GM19328 (cell line): ENCODE results near the gene CST4.
"Not testable (repeated sequence)": the region's sequence is repeated elsewhere in the genome, so short reads cannot be mapped to it uniquely, and the experiment has no call there.

Source experiments
- ATAC-seq: cut with Tn5 transposase; IDR thresholded peaks from one replicate; pipeline ENCODE4 v1.9.1; 2021; ENCODE audit warnings: mild to moderate bottlenecking, moderate library complexity; ENCODE audit not compliant: unreplicated experiment

CST4 gene, protein sequence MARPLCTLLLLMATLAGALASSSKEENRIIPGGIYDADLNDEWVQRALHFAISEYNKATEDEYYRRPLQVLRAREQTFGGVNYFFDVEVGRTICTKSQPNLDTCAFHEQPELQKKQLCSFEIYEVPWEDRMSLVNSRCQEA

GRCh38 chr20:23688684-23689398 is at the start of gene CST4:
Gene CST4, minus strand, starts transcription at chr20:23689038. Its CDS starts 69 bp downstream, at chr20:23688969.
- not testable (repeated sequence) for ATAC-seq

DNA sequence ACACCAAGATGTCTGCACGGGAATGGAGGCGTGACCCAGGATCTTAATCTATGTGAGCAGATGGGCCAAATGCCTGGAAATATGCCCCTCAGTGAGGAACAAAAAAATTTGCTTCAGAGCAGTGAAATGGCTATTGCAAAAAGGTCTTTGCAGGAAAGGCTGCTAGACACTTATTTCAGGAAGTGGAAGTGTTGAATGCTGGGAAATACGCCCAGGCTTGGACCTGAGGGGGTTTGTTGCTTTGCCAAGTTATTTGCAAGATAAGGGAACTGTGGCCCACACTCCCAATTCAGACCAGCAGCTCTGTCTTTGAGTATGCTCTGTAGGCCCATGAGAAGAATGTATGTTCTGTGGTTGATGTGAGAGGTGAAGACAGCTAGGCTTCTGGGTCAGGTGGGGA is 46.6 kb upstream of the CST4 start:
- not testable (repeated sequence) for ATAC-seq

DNA sequence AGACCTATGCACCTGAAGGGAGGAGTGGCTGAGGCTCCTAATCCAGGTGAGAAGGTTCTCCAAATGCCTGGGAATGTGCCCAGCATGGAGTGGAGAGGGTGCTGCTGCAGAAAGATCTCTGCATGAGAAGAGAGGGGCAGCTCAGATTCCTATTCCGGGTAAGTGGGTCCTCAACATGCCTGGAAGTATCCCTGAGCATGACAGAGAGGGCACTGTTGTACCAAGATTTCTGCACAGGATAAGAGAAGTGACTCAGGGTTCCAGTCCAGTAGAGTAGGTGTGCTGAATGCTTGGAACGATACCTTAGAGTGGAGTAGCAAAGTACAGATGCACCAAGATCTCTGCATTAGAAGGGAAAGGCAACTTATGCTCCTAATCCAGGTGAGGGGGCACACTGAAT is 46.1 kb upstream of the CST4 start:
- ATAC-seq, result not testable (repeated sequence)

GRCh38 chr20:23734440-23734839 is 45.6 kb upstream of the CST4 start:
- ATAC-seq, result not testable (repeated sequence)

- no peak for ATAC-seq
Observed at GRCh38 chr20:23727016-23727415, 38.2 kb upstream of the CST4 start.

- ATAC-seq, result no peak
Observed at GRCh38 chr20:23725102-23725501, 36.3 kb upstream of the CST4 start.

- ATAC-seq, result peak; percentile 69
Observed at GRCh38 chr20:23723659-23724307, 34.9 kb upstream of the CST4 start.

GRCh38 chr20:23722851-23723250 is 34.0 kb upstream of the CST4 start:
- ATAC-seq, result not testable (repeated sequence)

DNA sequence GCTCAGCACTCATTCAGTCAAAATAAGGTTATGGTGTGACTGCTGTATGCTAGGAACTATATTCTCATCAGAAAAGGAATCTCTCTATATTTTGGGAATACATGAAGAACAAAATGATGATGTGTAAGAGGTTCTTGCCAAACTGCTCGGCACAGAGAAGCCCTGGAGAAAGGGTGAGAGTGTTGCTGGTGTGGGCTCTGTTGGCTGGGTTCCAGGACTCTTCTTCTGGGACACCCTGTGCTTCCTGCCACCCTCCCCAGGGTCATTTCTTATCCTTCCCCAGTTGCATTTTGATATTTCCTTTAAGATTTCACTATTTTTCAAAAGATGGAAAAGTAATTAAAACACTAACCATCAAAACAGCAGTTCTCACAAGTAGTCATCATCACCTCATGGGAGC is 33.1 kb upstream of the CST4 start:
- no peak for ATAC-seq

- ATAC-seq, result not testable (repeated sequence)
Observed at GRCh38 chr20:23719351-23719750, 30.5 kb upstream of the CST4 start.

DNA sequence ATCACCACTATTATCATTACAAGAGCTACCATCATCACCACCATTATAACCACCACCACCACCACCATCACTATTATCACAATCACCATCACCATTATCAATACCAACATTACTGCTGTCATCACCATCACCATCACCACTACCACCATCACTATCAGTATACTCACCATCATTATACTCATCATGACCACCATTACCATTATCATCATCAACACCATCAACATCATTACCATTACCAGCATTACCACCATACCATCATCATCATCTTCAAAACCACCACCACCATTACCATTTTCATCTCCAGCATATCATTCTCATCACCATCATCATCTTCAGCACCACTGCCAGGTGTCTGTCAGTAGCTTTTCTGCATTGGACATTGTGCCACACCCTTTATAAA is 22.9 kb upstream of the CST4 start:
- not testable (repeated sequence) for ATAC-seq

DNA sequence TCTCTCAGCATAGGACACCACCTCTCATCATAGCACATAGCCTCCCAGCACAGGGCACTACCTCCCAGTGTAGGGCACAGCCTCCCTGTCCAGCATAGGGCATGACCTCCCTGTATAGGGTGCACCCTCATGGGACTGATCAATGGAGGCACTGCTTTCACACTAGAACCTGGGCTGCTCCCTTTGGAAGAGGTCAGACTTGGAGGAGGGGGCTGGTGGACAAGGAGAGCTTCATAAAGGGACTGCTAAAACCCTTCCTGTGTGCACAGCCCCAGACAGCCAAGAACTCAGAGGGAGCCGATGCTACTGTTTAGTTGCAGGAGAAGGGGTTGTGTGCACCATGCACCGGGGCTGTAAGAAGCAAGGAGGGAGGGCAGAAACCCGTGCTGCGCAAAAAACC is 21.9 kb upstream of the CST4 start:
- no peak for ATAC-seq

- no peak for ATAC-seq
Observed at GRCh38 chr20:23705895-23706294, 17.1 kb upstream of the CST4 start.

DNA sequence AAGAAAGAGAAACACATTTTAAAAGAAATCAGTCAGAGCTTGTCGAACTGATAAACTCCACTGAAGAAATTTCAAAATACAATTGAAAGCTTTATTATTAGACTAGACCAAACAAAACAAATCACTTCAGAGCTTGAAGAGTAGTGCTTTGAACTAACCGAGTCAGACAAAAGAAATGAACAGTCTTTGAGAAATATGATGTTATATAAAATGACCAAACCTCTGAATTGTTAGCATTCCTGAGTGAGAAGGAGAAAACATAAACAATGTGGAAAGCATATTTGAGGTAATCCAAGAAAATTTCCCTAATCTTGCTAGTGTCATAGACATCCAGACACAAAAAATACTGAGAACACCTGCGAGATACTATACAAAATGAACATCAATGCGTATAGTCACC is 13.2 kb upstream of the CST4 start:
- no peak for ATAC-seq

DNA sequence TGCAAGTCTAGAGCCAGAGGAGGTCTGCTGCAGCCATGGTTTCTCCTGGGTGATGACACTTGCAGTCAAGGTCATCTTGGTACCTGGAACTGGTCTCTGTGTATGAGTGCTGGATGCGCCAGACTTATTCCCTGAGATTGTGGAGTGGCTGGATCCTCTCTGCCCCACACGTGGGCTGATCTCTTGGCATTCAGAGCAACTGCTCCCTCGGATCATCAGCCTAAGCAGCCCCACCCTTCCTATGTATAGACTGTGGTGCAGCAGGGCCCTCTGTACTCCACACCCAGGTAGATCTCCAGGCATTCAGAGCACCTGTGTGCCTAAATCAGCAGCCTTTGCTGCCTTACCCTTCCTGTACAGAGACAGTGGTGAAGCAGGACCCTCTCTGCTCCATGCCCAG is 12.1 kb upstream of the CST4 start:
- ATAC-seq, result no peak

GRCh38 chr20:23697947-23698346 is 9.1 kb upstream of the CST4 start:
- no peak for ATAC-seq

DNA sequence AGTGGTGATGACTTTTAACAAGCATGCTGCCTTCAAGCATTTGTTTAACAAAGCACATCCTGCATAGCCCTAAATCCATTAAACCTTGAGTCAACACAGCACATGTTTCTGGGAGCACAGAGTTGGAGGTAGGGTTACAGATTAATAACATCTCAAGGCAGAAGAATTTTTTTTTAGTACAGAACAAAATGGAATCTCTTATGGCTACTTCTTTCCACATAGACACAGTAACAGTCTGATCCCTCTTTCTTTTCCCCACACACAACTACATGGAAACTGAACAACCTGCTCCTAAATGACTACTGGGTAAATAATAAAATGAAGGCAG is 6.2 kb upstream of the CST4 start:
- not testable (repeated sequence) for ATAC-seq

DNA sequence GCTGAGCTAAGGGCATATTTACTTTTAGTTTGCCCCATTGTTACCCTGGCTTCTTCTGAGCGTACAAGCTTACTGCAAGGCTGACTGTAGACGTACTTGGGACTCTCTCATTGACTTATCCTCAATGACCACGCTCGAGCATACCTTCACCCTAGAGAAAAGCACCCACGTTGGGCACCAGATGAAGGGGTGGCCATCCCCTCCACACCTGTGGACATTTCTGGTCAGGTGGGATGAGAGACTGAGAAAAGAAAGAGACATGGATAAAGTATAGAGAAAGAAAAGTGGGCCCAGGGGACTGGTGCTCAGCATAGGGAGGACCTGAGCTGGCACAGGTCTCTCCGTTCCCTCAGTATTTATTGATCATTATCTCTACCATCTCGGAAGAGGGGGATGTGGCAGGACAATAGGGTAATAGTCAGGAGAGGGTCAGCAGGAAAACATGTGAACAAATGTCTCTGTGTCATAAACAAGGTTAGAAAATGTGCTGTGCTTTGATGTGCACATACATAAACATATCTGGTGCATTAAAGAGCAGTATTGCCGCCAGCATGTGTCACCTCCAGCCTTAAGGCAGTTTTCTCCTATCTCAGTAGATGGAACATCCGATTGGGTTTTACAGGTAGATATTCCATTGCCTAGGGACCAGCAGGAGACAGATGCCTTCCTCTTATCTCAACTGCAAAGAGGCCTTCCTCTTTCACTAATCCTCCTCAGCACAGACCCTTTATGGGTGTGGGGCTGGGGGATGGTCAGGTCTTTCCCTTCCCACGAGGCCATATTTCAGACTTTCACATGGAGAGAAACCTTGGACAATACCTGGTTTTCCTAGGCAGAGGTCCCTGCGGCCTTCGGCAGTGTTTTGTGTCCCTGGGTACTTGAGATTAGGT is 5.6 kb upstream of the CST4 start:
- ATAC-seq, result not testable (repeated sequence)

GRCh38 chr20:23692725-23693619 is 4.1 kb upstream of the CST4 start:
- not testable (repeated sequence) for ATAC-seq

- ATAC-seq, result no peak
Observed at GRCh38 chr20:23691675-23692074, 2.8 kb upstream of the CST4 start.
